NK-92 treated with Interleukin-12 subunit alpha and Interleukin-12 subunit beta, amount 100 ng/mL, for 24 hours (cell line): ENCODE measurements around the gene SEMA6A.

Experiments
- DNase-seq: peaks from one replicate; lab custom pipeline; 2025; lab: John Stamatoyannopoulos, UW

Gene SEMA6A

DNA sequence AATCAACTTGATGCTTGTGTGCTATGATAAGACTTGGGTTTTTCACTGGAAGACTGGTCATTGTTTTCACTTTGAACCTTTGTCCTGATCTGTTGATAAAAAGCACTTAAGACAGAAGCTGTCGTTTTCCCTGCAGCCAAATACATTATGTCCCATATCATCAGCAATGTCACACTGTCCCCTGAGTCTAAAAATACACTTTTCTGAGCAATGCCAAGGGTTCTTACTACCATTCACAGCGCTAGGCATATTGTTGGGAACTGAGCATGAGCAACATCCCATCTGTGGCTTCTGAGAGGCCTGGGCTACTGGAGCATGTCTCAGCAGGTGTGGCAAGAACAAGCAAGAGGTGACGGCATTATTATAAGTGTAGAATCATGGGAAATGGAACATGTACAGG, 81.8 kb downstream of the SEMA6A start:
- DNase-seq: no peak

DNA sequence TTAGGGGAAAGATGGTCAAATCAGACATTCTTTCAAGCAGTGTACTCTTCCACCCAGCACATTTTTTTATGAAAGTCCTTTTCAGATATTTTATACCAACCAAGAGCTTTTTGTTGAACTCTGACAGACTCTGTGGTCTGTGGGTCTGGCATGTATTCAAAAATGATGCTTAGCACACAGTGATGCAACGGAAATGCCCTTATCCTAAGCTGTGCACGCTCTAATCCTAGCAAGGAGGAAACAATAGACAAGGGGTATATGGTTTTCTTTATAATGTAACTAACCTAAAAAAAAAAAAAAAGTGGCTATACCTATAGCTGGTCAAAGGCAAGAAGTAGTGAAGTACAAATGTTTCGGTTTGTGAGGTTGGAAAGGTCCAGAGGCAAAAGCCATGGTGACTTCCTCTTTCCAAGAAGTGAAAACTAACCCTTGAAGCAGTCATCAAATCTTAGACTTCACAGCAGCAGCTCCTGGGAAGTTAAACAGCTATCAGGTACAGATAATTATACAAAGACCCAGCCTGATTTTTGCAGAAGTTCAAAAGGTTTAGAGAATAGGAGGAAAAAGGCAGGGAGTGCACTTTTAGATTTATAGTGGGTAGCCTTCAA, 82.5 kb downstream of the SEMA6A start:
- DNase-seq: no peak

DNA sequence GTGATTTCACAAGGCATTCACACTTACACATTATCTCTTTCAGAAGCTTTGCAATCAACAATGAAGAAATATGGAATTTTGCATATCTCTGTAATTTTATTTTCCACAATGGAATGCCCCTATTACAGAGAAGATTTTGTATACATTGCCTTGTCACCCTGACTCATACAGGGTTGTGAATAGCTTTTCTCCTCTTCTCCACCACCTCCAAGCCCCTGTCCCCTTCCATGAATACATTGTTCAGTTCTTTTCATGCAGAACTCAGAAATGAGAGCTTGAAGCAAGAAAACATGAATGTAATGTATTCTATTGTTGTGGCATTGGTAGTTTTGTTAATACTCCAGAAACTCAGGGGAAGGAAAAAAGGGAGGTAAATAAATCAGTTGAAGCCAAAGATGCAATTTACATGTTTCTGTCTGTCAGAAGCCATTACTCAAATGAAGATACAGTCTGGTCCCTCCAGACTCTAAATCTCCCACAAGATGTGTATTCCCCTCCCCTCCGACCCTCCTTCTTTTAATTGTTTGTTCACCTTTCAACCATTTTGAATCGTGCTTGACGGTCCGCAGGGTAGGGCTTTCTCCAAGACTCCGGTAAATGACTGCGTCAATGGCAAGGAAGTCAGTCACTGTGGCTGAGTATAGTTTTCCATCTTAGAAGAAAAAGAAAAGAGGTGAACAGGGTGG, 86.1 kb downstream of the SEMA6A start:
- DNase-seq: no peak

DNA sequence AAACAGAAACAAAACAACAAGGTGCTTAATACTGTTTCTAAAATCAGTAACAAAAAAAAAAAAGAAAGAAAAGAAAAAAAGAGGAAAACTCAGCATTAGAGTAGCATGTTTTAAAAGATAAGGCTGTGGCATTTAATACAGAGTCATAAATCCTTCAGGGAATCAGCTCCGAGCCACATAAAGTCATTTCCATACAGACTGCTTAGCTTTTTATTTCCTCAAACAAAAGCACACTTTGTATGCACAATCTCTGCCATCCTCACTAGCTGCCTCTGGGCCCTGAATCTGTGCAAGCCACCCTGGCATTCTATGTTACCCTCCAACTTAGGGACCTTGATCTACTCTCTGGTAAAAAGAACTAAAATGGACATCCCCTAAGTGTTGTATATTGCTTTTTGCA, 87.6 kb downstream of the SEMA6A start:
- DNase-seq: no peak

DNA sequence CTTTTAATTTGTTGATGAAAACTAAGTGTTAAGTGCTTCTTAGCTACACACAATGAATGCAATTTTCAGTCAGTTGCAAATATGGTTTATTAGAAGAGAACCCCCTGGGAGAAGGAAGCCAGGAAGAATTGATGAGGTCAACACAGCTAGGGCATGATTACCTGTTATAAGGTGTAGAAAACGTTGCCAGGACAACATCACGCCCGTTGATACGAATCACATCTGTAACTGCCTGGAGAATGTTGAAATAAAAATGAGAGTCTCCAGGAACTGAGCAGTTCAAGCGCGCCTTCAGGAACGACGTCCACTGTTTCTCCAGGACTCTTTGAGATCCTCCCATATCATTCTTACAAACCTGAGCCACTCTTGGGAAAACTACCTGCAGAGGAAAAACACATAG, 88.0 kb downstream of the SEMA6A start:
- no peak for DNase-seq

DNA sequence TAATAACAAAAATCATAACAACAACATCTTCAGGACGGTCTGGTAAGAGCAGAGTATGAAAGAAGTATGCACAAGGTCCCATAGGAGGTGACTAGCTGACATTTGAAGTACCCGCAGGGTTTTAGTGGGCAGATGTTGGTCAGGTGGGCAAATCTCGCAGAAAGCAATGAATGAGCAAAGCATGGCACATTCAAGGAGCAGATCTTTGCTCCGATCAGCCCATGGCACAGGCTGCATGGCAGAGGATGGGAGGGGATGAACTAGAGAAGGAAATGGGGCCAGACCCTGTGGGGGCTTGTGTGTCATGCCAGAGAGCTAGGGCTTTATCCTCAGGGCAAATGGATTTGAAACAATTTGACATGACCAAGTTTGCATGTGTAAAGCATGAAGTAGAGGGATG, 90.0 kb downstream of the SEMA6A start:
- no peak for DNase-seq

DNA sequence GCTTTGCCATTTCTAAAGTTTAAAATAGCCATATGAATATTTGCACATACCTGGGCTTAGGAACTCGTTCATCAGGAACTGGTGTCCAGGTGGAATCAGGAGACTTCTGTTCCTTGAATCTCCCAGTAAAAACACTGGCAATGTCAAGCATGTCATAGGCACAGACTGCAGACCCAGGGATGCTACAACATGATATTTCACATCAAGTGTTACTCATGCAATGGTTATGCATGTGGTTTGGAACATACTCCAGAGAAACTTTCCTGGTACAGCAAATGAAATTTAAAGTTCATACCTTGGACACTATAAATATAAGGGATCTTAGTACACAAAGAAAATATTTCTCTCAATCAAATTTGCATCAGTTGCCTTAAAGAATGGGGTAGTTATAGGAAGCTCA, 92.2 kb downstream of the SEMA6A start:
- DNase-seq: no peak

DNA sequence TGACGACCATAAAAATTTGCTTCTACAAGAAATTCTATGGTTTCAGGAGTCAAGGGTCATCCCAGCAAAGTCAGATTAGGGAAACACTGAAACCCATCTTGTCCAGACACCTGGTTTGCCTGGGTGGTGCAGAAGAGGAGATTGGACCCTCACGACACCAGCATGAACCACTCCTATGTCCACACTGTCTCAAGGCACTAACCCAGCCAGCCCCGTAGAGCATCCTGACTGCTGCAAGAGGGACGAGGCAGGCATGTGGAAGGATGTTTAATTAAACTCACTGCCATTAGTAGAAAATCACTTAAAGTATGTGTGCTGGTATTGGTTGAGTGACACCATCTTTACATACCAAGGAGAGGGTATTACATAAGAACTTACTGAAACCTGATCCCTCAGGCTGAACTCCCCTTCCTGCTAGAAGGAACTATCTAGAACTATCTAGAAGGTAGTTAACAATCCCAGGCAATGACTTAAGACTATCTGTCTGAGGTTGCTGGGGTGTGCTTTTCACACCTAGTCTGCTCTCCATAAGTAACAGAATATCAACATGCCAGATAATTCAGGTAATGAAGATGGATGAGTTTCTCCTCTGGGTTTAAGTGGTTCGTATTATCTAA, 93.6 kb downstream of the SEMA6A start:
- DNase-seq: no peak

DNA sequence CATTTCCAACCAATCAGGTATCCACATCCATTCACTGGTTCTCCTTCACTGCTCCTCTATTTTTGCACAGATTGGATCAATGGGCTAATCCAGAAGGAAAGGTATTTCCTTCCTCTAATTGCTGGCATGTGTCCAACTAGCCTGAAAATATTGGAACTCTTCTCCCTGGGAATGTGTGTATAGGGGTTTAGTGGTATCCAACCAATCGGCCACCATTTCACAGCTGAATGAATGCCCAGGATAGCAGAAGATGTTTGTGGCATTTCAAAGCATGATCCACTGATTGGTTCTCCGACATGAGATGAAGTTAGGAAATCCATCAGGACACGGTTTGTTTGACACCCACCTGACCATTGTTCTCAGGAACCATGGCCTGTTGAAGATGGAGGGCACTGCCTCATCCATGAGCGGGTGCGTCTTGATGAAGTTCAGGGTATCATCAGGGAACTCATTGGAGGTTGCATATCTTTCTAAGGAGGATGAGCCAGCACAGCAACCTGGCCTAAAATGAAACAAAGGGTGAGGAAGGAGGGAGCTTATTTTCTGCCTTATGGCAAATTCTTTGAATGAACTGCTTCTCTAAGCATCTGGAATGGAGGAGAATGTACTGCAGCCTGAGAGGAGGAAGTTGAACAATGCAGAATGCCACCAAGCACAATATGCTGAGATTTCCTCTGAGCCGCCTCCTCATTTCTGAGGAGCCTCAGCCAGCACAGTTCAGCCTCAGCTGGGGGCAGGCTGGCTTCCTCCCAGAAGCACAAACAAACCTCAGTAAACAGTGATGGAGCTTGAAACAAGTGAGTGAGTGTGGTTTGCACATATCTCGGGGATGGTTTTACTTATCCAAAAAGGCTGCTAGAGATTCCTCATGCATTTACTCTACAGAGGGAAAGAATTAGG, 94.6 kb downstream of the SEMA6A start:
- DNase-seq: no peak

DNA sequence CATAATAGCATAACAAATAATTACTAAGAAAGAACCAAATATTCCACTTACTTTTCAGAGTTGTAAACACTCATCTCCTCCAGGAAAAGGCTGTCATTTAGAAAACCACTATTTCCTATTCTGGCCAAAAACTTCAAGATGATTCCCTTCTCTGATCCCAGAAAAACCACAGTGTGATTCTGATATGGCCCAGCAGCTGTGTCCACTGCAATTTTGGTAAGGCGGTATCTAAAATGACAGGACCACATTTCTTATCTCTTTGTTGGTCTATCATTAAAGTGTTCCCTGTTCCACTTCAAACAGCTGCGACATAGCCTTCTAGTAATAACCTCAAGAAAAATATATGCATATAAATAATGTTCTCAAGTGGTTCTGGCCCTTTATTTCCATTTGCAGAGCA, 96.1 kb downstream of the SEMA6A start:
- DNase-seq: no peak

DNA sequence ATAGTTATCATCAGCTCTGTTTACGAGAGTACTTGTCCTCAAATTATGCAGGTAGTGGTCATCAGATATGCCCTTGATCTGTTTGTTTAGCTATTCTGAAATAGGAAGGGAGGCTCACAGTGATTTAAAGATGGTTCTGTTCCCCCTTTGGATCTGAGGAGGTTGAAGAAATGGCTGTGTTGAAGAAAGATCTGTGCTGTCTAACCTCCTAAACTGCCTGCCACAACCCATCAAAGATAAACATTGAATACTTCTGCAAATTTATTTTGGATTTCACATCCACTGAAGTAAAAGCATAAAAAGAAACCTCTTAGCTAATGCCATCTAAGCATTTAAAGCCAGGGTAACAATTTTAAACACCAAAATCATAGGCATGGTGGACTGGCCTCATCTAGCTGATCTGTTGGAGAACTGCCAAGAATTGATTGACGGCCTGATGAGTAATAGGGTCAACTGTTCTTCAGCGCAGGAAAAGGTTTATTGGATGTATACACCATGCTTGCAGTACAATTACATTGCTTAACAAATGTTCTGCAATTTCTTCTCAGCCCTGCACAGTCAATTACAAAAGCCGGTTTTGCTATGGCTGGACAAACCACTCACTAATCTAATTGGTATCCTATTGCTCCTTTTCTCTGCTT, 97.6 kb downstream of the SEMA6A start:
- no peak for DNase-seq

DNA sequence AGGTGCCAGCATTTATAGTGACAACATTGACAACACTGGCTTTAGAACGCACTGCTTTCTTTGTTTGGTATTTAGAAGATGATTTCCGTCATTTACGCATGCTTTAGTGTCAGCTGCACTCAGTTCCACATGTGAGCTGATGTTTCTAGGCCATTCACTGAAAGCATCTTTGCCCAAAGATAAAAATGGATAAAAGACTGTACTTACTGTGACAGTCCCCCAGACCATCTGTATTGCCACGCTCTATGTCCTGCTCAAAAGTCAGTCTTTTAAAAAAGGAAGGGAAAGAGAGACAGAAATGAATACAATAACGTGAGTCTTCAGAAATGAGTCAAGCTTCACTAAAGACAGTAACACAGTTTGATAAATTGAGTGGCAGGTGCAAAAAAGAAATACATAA, 99.3 kb downstream of the SEMA6A start:
- DNase-seq: no peak

DNA sequence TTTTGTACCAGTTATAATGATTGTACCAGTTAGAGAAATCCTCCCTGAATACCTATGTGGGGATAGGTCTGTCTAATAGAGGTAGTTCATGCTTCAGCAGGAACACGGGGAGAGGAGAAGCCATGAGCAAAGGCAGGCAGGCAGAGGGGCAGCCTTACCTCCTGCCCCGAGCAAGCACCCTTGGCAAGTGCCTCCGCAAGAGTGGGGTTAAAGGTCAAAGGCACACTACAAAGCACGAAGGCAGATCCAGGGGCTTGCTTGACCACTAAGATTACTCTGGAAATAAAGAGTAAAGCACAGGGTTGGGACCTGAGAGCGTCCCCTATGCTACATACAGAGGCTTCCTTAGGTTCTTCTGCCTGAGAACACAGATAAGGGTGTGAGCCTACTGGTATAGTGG, 100.9 kb downstream of the SEMA6A start:
- no peak for DNase-seq

DNA sequence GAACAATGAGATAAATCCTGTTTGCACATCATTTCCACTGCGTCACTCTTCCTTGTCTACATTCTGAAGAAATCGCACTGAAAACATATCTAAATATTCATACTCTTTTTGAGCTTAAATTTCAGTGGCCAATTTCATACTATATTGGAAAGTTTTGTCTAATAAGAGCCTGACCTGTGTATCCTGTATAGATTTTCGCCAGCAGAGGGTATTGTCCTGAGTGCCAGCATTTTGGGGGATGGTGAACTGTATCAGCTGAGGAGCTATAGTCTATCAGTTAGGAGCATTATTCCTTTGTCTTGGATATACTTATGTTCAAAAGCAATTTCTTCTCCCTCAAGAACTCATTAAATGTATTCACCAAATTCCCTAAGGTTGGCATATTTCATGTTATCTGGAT, 102.3 kb downstream of the SEMA6A start:
- no peak for DNase-seq

DNA sequence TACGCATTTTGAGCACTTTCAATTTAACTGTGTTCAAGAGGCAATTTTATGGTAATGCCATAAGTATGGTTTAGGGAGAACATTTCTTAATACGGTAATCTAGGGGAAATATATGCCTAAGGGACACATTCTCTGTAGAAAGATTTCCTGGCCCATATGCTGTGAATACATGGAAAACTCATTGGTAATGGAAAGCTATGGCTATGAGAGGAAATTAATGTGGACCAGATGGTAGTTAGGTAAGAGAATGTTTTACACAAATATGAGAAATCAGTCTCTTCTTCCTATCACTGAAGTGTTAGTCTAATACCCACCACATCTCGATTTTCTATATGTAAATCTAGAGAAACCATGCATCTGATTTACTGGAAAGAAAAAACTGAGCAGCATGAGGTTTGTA, 105.0 kb downstream of the SEMA6A start:
- no peak for DNase-seq

DNA sequence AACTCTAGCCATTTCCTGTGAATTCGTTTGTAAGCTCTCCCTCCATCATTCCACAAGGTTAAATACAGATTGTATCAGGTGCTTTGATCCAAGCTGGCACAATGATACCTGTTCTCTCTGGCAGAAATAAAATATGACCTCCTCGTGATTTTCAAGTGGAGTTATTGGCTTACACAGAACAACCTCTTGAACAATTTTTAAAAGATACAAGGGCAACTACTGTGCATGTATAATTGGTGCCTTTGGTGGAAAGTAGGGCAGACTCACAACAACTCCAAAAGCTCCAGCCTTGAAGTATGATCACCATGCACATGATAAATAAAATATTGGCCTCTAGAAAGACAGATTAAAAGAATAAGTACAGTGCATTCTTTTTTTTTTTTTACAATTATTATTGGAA, 106.0 kb downstream of the SEMA6A start:
- no peak for DNase-seq

DNA sequence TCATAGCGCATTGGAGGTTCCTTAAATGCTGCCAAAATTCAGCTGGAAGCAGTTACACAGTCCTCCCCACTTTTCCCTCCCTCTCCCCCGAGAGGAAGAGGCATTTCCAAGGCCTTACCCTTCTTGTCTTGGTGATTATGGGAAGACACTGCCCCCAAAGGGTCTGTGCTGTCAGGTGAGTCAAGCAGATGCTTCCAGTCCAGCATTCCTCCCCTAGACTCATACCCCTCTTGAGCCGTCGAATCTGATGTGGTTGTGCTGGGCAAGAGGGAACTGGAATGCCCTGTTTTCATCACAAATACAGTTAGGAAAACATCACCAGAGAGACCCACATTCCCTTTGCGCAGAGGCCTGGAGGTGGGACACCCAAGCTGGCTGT, 107.2 kb downstream of the SEMA6A start:
- DNase-seq: no peak

DNA sequence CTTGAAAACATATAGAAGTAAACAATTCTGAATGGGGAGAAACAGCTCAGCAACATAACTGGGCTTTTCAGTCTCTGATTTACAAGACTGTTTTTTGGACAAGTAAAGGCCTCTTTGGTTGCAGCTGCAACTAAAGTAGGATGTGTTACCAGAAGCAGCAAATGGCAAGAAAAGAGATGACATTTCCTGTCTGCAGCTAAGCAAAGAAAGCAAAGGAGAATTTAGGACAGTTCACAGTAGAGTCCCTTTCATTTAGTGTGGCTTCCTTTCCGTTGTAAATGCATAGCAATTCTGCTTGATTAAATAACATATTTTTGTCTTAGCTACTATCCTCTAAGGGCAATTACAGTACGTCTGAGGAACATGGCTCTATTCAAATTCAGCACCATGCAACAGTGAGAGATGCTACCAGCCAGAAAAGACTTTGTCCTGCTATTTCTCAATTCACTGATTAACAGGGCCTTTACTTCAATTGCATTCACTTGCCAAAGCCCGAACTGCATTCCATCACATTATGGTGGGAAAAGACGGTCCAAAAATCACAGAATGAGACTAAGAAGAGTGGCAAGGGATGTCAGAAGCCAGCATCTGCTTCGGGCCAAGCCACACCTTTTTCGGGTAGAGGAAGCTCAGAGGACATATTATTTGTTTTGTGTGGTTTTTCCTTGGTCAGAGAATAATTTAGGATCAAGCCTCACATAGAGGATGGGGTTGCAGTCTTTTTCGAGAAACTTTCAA, 107.7 kb downstream of the SEMA6A start:
- no peak for DNase-seq

DNA sequence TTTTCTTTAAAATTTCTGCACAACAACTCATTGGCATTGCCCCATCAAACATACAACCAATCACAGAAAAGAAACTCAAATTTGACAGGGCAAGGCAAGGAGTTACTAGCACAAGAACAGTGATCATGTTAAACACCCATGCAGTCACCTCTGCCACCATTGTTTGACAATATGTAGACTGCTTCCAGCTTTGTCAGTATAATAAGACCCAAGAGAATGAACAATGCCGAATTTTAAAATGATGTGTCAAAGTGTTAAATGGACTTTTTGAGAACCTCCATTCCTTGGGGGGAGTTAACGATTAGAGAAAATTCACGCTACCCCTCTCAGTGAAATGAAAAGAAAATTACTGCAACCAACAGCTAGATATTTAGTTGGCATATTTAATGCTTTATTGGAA, 109.2 kb downstream of the SEMA6A start:
- DNase-seq: no peak

DNA sequence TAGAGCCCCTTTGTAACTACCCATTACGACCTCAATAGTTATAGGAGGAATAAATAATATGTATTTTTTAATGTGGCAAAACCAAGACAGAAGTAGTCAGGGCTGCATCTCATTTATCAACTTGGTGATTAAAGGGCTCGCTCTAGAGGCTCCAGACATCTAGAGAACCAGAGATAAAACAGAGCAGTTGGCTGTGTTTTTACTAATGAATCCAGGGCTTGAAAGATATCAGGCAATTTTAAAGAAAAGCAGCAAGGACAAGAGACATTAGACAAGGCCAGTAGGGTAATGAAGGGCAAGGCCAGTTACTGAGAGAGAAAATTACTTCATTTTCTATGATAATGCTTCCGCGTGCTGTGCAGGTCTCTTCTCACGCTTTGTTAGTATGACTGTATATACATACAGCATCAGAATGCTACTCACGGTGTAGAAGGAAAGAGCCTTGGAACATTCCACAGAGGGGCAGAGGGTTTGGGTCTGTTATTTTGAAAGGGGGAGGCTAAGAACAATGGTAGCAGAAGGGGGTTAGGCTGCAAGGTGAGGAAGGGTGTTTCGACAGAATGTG, 110.4 kb downstream of the SEMA6A start:
- no peak for DNase-seq

DNA sequence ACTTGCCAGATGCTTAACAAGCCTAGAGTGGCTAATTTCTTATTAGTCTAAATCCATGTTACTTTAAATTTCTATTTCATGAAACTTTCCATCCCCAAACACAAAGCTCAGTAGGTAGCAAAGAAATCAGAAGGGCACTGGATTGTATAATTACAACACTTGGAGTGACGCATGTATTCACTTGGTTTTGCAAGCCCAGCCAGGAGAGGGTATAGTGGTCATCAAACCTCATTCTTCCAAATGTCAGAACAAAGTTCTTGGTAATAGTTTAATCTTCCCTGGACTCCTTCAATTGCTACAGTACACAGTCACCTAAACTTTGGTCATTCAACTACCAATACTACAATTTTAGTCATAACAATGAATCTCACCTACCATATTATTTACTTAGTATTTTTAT, 112.1 kb downstream of the SEMA6A start:
- DNase-seq: no peak
